HEK293T (cell line): ENCODE data around the gene MBL2.

ENCODE experiments used
- ARNT ChIP-seq: fragments of 450-650 bp; IDR thresholded peaks from 2 replicates; pipeline ENCODE4 v1.6.1; 2017; ENCODE audit warnings: mild to moderate bottlenecking
- BHLHE40 ChIP-seq: fragments of 450-650 bp; IDR thresholded peaks from 2 replicates; pipeline ENCODE4 v1.6.1; 2016; ENCODE audit warnings: mild to moderate bottlenecking, moderate library complexity, borderline replicate concordance
- ELF4 ChIP-seq: fragments of 450-650 bp; IDR thresholded peaks from 2 replicates; pipeline ENCODE4 v1.6.1; 2017; ENCODE audit warnings: antibody characterized with exemption
- FOXA1 ChIP-seq: fragments of 450-650 bp; IDR thresholded peaks from 2 replicates; pipeline ENCODE4 v1.6.1; 2016; ENCODE audit warnings: mild to moderate bottlenecking
- FOXK2 ChIP-seq: fragments of 450-650 bp; IDR thresholded peaks from 2 replicates; pipeline ENCODE4 v1.6.1; 2016; ENCODE audit warnings: mild to moderate bottlenecking
- FOXM1 ChIP-seq: fragments of 450-650 bp; IDR thresholded peaks from 2 replicates; pipeline ENCODE4 v1.6.1; 2017; ENCODE audit warnings: mild to moderate bottlenecking, borderline replicate concordance
- HDGF ChIP-seq: fragments of 450-650 bp; IDR thresholded peaks from 2 replicates; pipeline ENCODE4 v1.6.1; 2017; ENCODE audit warnings: antibody characterized with exemption, borderline replicate concordance
- L3MBTL2 ChIP-seq: fragments of 450-650 bp; conservative IDR thresholded peaks from 2 replicates; pipeline ENCODE4 v1.6.1; 2016; ENCODE audit warnings: mild to moderate bottlenecking
- NFRKB ChIP-seq: fragments of 450-650 bp; IDR thresholded peaks from 2 replicates; pipeline ENCODE4 v1.6.1; 2016; ENCODE audit warnings: mild to moderate bottlenecking, moderate library complexity
- PKNOX1 ChIP-seq: fragments of 450-650 bp; IDR thresholded peaks from 2 replicates; pipeline ENCODE4 v1.6.1; 2016
- SP1 ChIP-seq: fragments of 450-650 bp; IDR thresholded peaks from 2 replicates; pipeline ENCODE4 v1.6.1; 2017
- SUZ12 ChIP-seq: fragments of 450-650 bp; IDR thresholded peaks from 2 replicates; pipeline ENCODE4 v1.6.1; 2016; ENCODE audit warnings: mild to moderate bottlenecking
- TARDBP ChIP-seq: fragments of 450-650 bp; IDR thresholded peaks from 2 replicates; pipeline ENCODE4 v1.6.1; 2016
- ZNF384 ChIP-seq: fragments of 450-650 bp; IDR thresholded peaks from 2 replicates; pipeline ENCODE4 v1.6.1; 2016

DNA sequence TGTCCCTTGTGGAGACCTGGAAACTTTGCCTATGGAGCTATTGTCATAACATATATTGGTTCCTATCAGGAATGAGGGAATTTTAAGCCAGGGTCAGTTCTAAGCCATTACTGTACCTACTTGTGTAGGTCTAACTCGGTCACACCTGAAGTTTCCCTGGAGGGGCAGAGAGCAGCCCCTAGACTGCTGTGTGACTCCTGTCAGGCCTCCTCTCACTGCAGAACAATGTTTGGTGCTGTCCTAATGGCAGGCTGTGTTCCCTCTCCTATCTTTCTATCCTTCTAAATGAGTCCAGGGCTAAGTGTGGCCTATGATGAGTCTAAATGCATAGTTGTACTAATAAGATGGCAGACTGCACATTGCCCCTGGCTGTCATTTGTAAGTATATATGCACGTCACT, 14.2 kb downstream of the MBL2 start:
- TF ChIP-seq TARDBP (no peak), FOXM1 (no peak), ZNF384 (no peak), FOXA1 (no peak), BHLHE40 (no peak), HDGF (no peak), SP1 (no peak), L3MBTL2 (no peak), SUZ12 (no peak), NFRKB (no peak), PKNOX1 (no peak), ELF4 (no peak), ARNT (no peak), FOXK2 (no peak)
